GM19438 (cell line): ENCODE results near the gene FARSB.
"Not testable (repeated sequence)": the region's sequence is repeated elsewhere in the genome, so short reads cannot be mapped to it uniquely, and the experiment has no call there.

Source experiments
- ATAC-seq: cut with Tn5 transposase; IDR thresholded peaks from one replicate; pipeline ENCODE4 v1.9.1; 2021; ENCODE audit warnings: low read depth; ENCODE audit not compliant: unreplicated experiment

FARSB gene

GRCh38 chr2:222609381-222609780 lies 46.5 kb downstream of the FARSB start:
- no peak for ATAC-seq

GRCh38 chr2:222608081-222608480 lies 47.8 kb downstream of the FARSB start:
- ATAC-seq: no peak

GRCh38 chr2:222606306-222606705 lies 49.6 kb downstream of the FARSB start:
- no peak for ATAC-seq

- no peak for ATAC-seq
These were observed 51.0 kb downstream of the FARSB start for GRCh38 chr2:222604749-222605515.

- no peak for ATAC-seq
These were observed 52.4 kb downstream of the FARSB start for GRCh38 chr2:222603501-222603900.

GRCh38 chr2:222598611-222599010 lies 57.3 kb downstream of the FARSB start:
- ATAC-seq: no peak

GRCh38 chr2:222595581-222595980 lies 60.3 kb downstream of the FARSB start:
- ATAC-seq: no peak

GRCh38 chr2:222594679-222595078 lies 61.2 kb downstream of the FARSB start:
- no peak for ATAC-seq

GRCh38 chr2:222592176-222592575 lies 63.7 kb downstream of the FARSB start:
- ATAC-seq: no peak

GRCh38 chr2:222591661-222592060 lies 64.2 kb downstream of the FARSB start:
- ATAC-seq: no peak

- ATAC-seq: not testable (repeated sequence)
These were observed 71.3 kb downstream of the FARSB start for GRCh38 chr2:222584589-222584988.

GRCh38 chr2:222582928-222583327 lies 73.0 kb downstream of the FARSB start:
- no peak for ATAC-seq

GRCh38 chr2:222577341-222577740 lies 78.6 kb downstream of the FARSB start:
- ATAC-seq: no peak

- no peak for ATAC-seq
These were observed 79.5 kb downstream of the FARSB start for GRCh38 chr2:222576171-222577081.

GRCh38 chr2:222575618-222576017 lies 80.3 kb downstream of the FARSB start:
- ATAC-seq: no peak

GRCh38 chr2:222572751-222573174 lies 83.1 kb downstream of the FARSB start:
- ATAC-seq: no peak

- ATAC-seq: no peak
These were observed 83.6 kb downstream of the FARSB start for GRCh38 chr2:222572264-222572721.

- ATAC-seq: no peak
These were observed 86.1 kb downstream of the FARSB start for GRCh38 chr2:222569826-222570225.

- ATAC-seq: no peak
These were observed 87.0 kb downstream of the FARSB start for GRCh38 chr2:222568865-222569264.

GRCh38 chr2:222566229-222566628 lies 89.7 kb downstream of the FARSB start:
- ATAC-seq: no peak

GRCh38 chr2:222563936-222564335 lies 92.0 kb downstream of the FARSB start:
- ATAC-seq: no peak
